HG02759 (cell line): ENCODE results near the gene SPACA6.
"Not testable (repeated sequence)": the region's sequence is repeated elsewhere in the genome, so short reads cannot be mapped to it uniquely, and the experiment has no call there.

ENCODE experiments used
- ATAC-seq: cut with Tn5 transposase; IDR thresholded peaks from one replicate; pipeline ENCODE4 v1.9.1; 2021; ENCODE audit warnings: mild to moderate bottlenecking, moderate library complexity; ENCODE audit not compliant: unreplicated experiment

Gene SPACA6

GRCh38 chr19:51733742-51734522 is 40.8 kb downstream of the SPACA6 start:
- no peak for ATAC-seq

- no peak for ATAC-seq
These were observed 42.8 kb downstream of the SPACA6 start for GRCh38 chr19:51735759-51736449.

GRCh38 chr19:51737389-51737788 is 44.3 kb downstream of the SPACA6 start:
- no peak for ATAC-seq

- ATAC-seq, result no peak
These were observed 44.8 kb downstream of the SPACA6 start for GRCh38 chr19:51737924-51738323.

- not testable (repeated sequence) for ATAC-seq
These were observed 45.4 kb downstream of the SPACA6 start for GRCh38 chr19:51738523-51738922.

- no peak for ATAC-seq
These were observed 46.5 kb downstream of the SPACA6 start for GRCh38 chr19:51739466-51740213.

- ATAC-seq, result no peak
These were observed 47.2 kb downstream of the SPACA6 start for GRCh38 chr19:51740356-51740755.

GRCh38 chr19:51742789-51743188 is 49.7 kb downstream of the SPACA6 start:
- no peak for ATAC-seq

GRCh38 chr19:51743405-51743804 is 50.3 kb downstream of the SPACA6 start:
- no peak for ATAC-seq

- ATAC-seq, result no peak
These were observed 53.6 kb downstream of the SPACA6 start for GRCh38 chr19:51746731-51747130.

GRCh38 chr19:51749979-51750378 is 56.8 kb downstream of the SPACA6 start:
- ATAC-seq, result no peak

GRCh38 chr19:51750400-51751094 is 57.4 kb downstream of the SPACA6 start:
- no peak for ATAC-seq

GRCh38 chr19:51751655-51752054 is 58.5 kb downstream of the SPACA6 start, which contains the start of gene FPR1:
Gene FPR1, minus strand, starts transcription at chr19:51751878. Its CDS starts 4,884 bp downstream, at chr19:51746994.
- ATAC-seq, result no peak

GRCh38 chr19:51754109-51754508 is 61.0 kb downstream of the SPACA6 start:
- ATAC-seq, result no peak

- no peak for ATAC-seq
These were observed 61.6 kb downstream of the SPACA6 start for GRCh38 chr19:51754770-51755169.
